Activated CD4-positive, CD25-positive, alpha-beta regulatory T cell (primary cell): ENCODE results near the gene TMX4.
"Not testable (repeated sequence)": the region's sequence is repeated elsewhere in the genome, so short reads cannot be mapped to it uniquely, and the experiment has no call there.

Source experiments
- DNase-seq, 4 experiments: peaks; one replicate each; lab custom pipeline; 2025; lab: John Stamatoyannopoulos, UW

TMX4 gene, protein sequence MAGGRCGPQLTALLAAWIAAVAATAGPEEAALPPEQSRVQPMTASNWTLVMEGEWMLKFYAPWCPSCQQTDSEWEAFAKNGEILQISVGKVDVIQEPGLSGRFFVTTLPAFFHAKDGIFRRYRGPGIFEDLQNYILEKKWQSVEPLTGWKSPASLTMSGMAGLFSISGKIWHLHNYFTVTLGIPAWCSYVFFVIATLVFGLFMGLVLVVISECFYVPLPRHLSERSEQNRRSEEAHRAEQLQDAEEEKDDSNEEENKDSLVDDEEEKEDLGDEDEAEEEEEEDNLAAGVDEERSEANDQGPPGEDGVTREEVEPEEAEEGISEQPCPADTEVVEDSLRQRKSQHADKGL

DNA sequence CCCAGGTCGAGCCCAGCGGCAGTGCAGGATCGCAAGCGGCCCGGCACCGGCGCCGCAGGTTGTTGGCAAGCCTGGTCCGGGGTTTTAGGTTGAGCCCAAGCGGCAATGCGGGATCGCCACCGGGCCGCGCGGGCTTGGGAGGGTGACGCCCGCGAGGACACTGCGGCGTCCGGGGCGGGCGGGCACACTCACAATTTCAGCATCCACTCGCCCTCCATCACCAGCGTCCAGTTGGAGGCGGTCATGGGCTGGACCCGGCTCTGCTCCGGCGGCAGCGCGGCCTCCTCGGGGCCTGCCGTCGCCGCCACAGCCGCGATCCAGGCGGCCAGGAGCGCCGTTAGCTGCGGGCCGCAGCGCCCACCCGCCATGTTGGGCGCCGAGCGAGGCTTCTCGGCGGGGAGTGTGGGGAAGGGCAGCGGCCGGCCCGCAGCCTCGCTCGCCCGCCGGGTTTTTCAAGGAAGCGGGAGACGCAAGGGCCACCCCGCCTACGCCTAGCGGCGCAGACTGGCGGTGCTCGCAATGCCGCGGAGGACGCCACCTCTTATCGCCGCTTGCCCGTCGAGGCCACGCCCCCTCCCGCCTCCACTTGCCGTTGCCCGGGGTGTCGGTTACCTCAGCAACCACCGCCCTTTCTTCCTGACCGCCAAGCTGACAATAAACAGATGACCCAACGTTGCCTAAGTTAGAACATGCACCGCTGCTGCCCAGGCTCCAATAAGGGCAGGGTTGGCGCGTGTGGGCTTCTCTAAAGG lies at the start of gene TMX4:
Gene TMX4, minus strand, starts transcription at position 516 of the 752 bp plus-strand sequence. Its CDS starts 148 bp downstream, at position 368.
- peak; percentile 71 to 86 (median 80) for DNase-seq

- DNase-seq: no peak
These were observed 47.5 kb upstream of the TMX4 start for GRCh38 chr20:8067082-8067481.

DNA sequence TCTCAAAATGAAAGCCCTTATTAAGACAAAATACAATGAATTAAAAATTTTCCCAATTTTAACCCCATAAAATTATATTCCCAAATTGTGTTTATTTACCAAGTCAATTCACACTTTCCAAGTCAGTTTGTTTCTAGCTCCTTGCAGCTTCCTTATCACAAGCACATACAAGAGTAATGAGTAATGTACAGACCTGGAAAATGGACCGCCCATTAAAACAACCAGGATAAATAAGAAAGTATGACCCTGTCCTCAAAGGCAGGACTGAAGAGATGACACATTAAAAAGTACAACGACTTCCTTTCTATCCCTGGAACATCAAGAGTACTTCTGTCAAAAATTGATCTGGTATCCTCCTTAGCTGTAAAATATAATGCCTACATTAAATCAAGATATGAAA lies 47.1 kb upstream of the TMX4 start:
- DNase-seq: no peak

DNA sequence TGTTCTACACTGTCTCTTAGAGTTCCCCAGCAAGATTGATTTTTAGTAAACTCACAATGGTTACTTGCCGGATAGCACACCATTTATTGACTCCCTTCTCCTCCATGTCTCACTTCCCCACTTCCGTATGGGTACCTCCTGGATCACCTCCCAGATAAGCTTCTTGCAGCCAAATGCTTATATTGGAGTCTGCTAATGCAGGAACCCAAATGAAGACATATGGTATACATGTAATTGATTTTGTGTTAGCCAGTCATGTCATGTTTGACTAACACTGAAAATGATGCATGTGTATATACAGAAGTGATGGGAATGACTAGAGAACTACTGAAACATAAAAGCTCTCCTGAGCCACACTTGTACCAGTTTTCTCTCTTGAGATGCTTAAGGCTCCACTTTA lies 46.1 kb upstream of the TMX4 start:
- DNase-seq: no peak

DNA sequence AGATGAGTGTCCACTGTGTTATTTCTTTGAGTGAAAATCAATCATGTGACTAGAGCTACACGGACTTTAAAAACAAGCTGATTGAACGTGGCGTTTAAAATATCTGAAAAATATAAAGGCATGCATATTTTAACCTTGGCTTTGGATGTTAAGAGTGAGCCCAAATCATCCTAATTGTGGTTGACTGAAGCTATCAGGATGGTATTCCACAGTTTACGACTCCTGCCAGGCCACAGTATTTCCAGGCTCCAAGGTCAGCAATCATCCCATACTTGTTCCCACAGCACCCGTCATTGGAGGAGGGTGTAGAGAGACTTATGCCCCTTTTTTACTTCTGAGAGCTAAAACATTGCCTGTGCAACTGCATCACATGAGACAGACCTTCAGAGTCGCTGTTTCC lies 43.2 kb upstream of the TMX4 start:
- no peak for DNase-seq

- DNase-seq: no peak
These were observed 42.4 kb upstream of the TMX4 start for GRCh38 chr20:8061861-8062518.

DNA sequence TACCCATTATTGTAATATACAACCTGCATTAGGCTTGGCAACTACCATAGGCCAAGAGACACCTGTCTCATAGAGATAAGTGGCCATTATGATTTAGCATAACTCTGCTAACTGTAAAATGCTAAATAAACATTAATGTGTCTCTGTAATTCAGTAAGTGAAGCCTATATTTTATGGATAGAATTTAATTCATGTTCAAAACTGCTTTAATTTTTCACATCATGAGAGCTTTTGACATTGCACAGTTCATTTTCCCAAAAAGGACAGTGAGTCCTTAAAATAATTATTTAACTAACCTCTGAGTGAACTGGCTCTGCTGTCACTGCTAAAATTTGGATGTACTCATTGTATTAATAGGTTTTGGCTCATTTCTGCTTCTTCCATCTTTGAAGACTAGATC lies 41.4 kb upstream of the TMX4 start:
- no peak for DNase-seq

DNA sequence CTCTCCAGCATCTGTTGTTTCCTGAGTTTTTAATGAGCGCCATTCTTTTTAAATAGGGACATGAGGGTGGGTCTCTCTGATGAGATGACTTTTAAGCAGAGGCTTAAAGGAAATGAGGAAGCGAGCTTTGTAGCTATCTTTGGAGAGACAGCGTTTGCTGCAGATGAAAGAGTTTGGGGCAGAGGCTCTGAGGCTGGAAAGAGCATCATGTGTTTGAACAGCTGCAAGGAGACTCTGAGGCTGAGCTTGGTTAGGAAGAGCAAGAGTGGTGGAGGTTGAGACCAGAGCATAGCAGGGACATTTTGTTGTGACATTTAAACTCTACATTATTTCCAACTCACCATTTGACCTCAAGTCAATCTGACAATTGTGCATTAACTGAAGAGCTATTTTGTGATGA lies 38.3 kb upstream of the TMX4 start:
- DNase-seq: no peak

DNA sequence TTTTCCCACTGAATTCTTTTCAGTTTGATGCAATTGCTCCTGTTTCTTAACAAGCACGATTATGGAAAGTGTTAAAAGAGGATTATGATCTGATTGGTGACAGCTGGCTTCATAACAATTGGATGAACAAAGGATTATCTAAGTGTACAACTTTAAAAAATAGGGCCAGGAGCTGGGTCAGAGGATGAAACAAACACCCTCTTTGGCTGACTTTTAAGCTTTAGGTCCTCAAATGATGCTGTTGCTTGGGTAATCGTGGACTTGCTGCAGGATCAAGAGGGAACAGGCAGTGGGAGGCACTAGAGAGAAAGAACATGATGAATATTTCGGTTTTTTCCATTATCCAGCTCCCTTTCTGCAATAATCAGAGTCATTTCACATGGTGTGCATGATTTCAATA lies 35.5 kb upstream of the TMX4 start:
- DNase-seq: no peak

DNA sequence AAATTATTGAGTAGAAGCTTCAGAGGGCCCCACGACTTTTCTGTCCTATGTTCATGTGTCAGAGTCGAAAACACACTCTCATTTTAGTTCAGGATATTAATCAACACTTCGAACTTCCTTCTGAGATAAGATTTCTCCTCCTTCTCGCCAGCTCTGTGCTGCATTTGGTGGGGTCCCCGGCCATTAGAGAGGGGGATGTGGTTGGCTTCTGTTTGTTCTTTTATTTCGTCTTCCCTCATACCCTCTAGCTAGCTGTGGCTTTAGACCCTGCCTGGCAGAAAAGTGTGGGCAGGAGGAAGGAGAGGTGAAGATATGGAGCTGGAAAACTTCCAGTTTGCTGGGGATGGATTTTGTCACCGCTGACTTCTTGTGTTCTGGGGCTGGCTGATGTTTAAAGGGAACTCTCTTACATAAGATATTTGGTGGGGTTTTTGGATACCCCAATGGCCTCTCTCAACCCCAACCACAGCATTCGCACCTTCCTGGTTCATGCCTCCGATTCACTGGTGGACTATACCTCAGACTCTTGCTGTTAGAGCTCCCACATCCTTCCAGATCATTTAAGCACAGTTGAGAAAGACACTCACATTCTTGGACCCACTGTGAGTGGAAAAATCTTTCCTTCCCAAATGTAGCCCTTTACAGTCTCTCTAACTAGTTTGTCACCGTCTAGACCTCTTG lies 30.7 kb upstream of the TMX4 start:
- DNase-seq: no peak

- DNase-seq: no peak
These were observed 29.7 kb upstream of the TMX4 start for GRCh38 chr20:8049310-8049709.

- DNase-seq: no peak
These were observed 26.4 kb upstream of the TMX4 start for GRCh38 chr20:8045946-8046345.

GRCh38 chr20:8043687-8044282 lies 24.2 kb upstream of the TMX4 start:
- DNase-seq: peak in 1 of 4 experiments; percentile 5

DNA sequence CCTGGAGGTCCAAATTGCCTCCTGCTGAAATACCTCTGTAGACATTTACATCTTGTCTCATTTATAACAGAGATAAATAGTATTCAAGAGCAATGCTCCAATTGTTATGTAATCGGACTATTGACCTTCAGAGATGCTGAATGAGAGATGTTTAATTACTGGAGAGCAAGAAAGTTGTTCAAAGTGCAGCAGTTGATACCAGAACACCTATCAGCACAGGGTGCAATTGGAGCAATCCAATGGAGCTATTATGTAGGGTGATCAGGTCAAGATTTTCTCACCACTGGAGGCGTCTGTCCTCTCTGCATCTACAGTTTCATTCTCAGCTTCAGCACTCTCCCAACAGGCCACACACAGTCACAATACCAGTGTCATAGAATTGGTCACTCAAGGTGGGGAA lies 19.5 kb upstream of the TMX4 start:
- no peak for DNase-seq

DNA sequence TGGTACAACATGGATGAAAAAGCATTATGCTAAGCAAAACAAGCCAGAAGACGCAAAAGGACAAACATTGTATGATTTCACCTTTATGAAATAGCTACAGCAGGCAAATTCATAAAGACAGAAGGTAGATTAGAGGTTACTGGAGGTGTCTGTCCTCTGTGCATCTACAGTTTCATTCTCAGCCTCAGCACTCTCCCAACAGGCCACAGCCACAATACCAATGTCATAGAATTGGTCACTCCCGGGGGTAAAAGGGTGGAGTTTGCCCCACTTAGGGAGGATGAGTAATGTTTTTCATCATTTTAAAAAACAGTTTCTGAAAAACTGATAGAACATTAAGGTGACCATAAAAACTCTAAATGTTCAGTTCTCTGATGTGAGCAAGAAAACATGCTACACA lies 17.2 kb upstream of the TMX4 start:
- DNase-seq: no peak

GRCh38 chr20:8033151-8033841 lies 13.7 kb upstream of the TMX4 start:
- DNase-seq: no peak

DNA sequence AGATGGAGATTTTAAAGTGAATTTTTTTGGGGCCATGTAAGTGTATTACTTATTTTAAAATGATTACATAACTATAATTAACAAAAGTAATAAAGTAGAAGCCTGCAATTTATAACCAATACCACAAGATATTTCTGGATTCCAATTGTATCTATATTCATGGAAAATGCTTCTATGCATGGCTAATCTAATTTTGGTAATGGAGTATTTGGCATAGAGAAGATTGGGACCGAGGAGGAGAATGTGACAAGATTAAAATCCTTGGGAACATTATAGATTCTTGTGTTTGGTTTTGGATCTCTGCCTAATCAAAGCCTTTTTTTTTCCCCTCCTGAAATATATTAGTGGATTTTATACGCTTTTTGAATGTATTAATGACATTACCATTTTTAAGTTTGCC lies 12.9 kb upstream of the TMX4 start:
- DNase-seq: no peak

- DNase-seq: not testable (repeated sequence)
These were observed 12.0 kb upstream of the TMX4 start for GRCh38 chr20:8031539-8031938.

DNA sequence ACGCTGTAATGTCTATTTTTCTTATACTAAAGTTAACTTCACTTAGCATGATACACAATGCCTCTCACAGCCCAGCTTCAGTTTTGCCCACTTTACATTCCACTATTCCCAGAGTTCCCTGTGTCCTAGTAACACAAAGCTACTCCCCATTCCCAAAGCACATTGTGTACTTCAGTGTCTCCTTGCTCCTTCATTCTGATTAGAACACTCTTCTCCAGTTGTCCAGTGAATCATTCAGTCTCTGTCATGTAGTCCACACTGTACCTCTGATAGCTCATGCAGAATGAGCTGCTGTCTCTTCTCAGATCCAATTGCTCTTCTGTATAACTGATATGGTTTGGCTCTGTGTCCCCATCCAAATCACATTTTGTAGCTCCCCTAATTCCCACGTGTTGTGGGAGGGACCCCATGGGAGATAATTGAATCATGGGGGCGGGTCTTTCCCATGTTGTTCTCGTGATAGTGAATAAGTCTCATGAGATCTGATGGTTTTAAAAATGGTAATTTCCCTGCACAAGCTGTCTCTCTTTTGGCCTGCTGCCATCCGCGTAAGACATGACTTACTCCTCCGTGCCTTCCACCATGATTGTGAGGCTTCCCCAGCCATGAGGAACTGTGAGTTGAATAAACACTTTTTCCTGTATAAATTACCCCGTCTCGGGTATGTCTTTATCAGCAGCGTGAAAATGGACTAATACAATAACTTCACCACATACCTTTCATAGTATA lies 2.1 kb upstream of the TMX4 start:
- no peak for DNase-seq

DNA sequence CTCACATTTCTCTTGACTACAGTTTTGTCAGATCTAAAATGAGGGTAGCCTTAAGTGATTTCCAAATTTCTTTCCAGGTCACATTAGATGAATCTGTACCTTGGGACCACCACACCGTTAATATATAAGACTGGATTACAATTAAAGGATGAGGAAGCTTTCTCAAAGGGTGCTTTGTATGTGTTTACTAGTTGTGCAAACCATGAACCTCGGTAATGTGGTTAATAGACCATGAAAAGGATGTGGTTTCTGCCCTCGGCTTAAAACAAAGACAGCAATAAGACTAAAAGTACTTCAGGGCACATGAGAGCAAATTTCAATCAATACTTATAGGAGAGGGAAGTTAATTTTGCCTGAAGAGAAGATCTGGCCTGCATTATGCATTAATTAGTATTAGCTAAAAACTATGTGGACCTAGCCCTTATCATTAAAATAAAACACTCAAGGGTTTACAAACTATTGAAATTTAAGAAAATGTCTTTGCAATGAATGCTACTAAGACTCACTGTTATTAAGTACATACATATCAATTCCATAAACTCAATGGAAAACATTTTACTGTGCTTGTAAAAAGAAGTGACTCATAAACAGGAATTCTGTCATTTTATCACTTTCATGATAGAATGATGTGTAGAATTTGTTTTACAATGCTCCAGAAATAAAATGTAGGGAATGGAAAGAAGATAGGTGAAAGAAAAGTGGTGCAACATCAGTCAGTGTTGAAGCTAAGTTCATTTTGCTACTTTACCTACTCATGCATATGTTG lies 936 bp upstream of the TMX4 start:
- DNase-seq: no peak
